Activated effector memory CD4-positive, alpha-beta T cell treated with anti-CD3 and anti-CD28 coated beads, Interleukin-2, amount 50 U/mL, for 16 hours (primary cell): Measurements from ENCODE around the gene SURF4.
"Not testable (repeated sequence)": the region's sequence is repeated elsewhere in the genome, so short reads cannot be mapped to it uniquely, and the experiment has no call there.

Source experiments
- DNase-seq: peaks from one replicate; pipeline ENCODE4 v3.0.0-alpha.2; 2020

Gene SURF4

GRCh38 chr9:133351526-133351907 lies 24.3 kb downstream of the SURF4 start:
- DNase-seq = no peak

- DNase-seq = no peak
Observed at GRCh38 chr9:133349965-133350616, 25.8 kb downstream of the SURF4 start.

- DNase-seq = no peak
Observed at GRCh38 chr9:133348718-133349573, 26.9 kb downstream of the SURF4 start.

- peak; percentile 96 for DNase-seq
Observed at GRCh38 chr9:133347985-133348717, 27.7 kb downstream of the SURF4 start, which contains the start of the genes MED22 and RPL7A. Gene MED22 (minus strand): TSS chr9:133348131. CDS start chr9:133346662, 1,469 bp downstream. Gene RPL7A (plus strand): TSS chr9:133348218. CDS start chr9:133348244, 26 bp downstream.

- no peak for DNase-seq
Observed at GRCh38 chr9:133347515-133347984, 28.3 kb downstream of the SURF4 start.

- no peak for DNase-seq
Observed at GRCh38 chr9:133346021-133346785, 29.7 kb downstream of the SURF4 start.

- DNase-seq = no peak
Observed at GRCh38 chr9:133345596-133345995, 30.3 kb downstream of the SURF4 start.

GRCh38 chr9:133344979-133345378 lies 30.9 kb downstream of the SURF4 start:
- no peak for DNase-seq

GRCh38 chr9:133344071-133344470 lies 31.8 kb downstream of the SURF4 start:
- DNase-seq = no peak

- DNase-seq = no peak
Observed at GRCh38 chr9:133342570-133342969, 33.3 kb downstream of the SURF4 start.

GRCh38 chr9:133342069-133342406 lies 33.8 kb downstream of the SURF4 start:
- DNase-seq = no peak

- DNase-seq = no peak
Observed at GRCh38 chr9:133341369-133342068, 34.3 kb downstream of the SURF4 start.

GRCh38 chr9:133340916-133341315 lies 34.9 kb downstream of the SURF4 start:
- no peak for DNase-seq

- DNase-seq = no peak
Observed at GRCh38 chr9:133340256-133340655, 35.6 kb downstream of the SURF4 start.

GRCh38 chr9:133339641-133340040 lies 36.2 kb downstream of the SURF4 start:
- DNase-seq = no peak

GRCh38 chr9:133335924-133336811 lies 39.7 kb downstream of the SURF4 start, which contains the start of gene SURF6:
Gene SURF6 (minus strand): TSS chr9:133336188. CDS start chr9:133336132, 56 bp downstream.
- peak; percentile 98 for DNase-seq

GRCh38 chr9:133334888-133335287 lies 41.0 kb downstream of the SURF4 start:
- DNase-seq = not testable (repeated sequence)

GRCh38 chr9:133334161-133334560 lies 41.7 kb downstream of the SURF4 start:
- peak; percentile 48 for DNase-seq

GRCh38 chr9:133333566-133333965 lies 42.3 kb downstream of the SURF4 start:
- peak; percentile 50 for DNase-seq

GRCh38 chr9:133333011-133333410 lies 42.8 kb downstream of the SURF4 start:
- DNase-seq = no peak

- DNase-seq = no peak
Observed at GRCh38 chr9:133332381-133332730, 43.5 kb downstream of the SURF4 start.
